Gastrocnemius medialis (tissue), 4 donors: ENCODE data around the gene TBCCD1. TPM values are rescaled to one million over a fixed set of nuclear protein-coding genes. Genes with fewer than 3 reads are reported as not detected.

Source experiments
- ATAC-seq, 2 donors: fragments of 150-250 bp; one replicate each; pipeline ENCODE4 v1.9.1; 2016
- DNase-seq, 2 donors: peaks; one replicate each; pipeline ENCODE4 v3.0.0-alpha.2; 2019
- H3K27ac ChIP-seq, 4 donors: fragments of 200-600 bp; sonication (generic); 1 replicate in 1 of 4; 2 replicates in 3 of 4; pipeline ENCODE4 v1.5.1; 2016 to 2018; ENCODE audit warnings: mild to moderate bottlenecking in 2 of 4, moderate library complexity in 1 of 4
- H3K27me3 ChIP-seq, 3 donors: fragments of 200-600 bp; sonication (generic) in 2 of 3; 1 replicate in 1 of 3; 2 replicates in 2 of 3; pipeline versions ENCODE4 v1.5.1 to v1.6.0; 2016 to 2019; ENCODE audit warnings: mild to moderate bottlenecking in 1 of 3, moderate library complexity in 1 of 3
- H3K36me3 ChIP-seq, 2 donors: fragments of 200-600 bp; sonication (generic) in 1 of 2; one replicate each; pipeline ENCODE4 v1.5.1; 2017 to 2018
- H3K4me1 ChIP-seq, 2 donors: fragments of 200-600 bp; sonication (generic) in 1 of 2; one replicate each; pipeline ENCODE4 v1.5.1; 2016 to 2017; ENCODE audit warnings: mild to moderate bottlenecking in 2 of 2
- H3K4me3 ChIP-seq, 4 donors: fragments of 200-600 bp; sonication (generic) in 3 of 4; 1 replicate in 1 of 4; 2 replicates in 3 of 4; pipeline ENCODE4 v1.5.1; 2016 to 2019; ENCODE audit warnings: mild to moderate bottlenecking in 2 of 4
- H3K9me3 ChIP-seq, 3 donors: fragments of 200-600 bp; sonication (generic) in 2 of 3; 1 replicate in 1 of 3; 2 replicates in 2 of 3; pipeline ENCODE4 v1.5.1; 2016 to 2019
- POLR2A ChIP-seq, 2 donors: fragments of 450-650 bp; IDR thresholded peaks; one replicate each; pipeline ENCODE4 v1.6.1; 2017; ENCODE audit warnings: antibody characterized with exemption in 2 of 2, mild to moderate bottlenecking in 2 of 2, moderate library complexity in 2 of 2
- in situ Hi-C, 4 donors: fragments of 200-750 bp; cut with MboI; loops; one replicate each; pipeline versions ENCODE4 v1.15.0 to v1.8.0; 2017; ENCODE audit warnings: low sequenced_read_pairs in 4 of 4
- intact Hi-C: fragments of 100-400 bp; cut with DNase I; formaldehyde crosslinking; loops from one replicate; pipeline ENCODE4 v1.15.1; 2023; ENCODE audit warnings: low total_unique reads
- total RNA-seq, 4 donors: library from RNA; depleted of rRNA; stranded (reverse); fragments of >200 nt; gene quantifications; one replicate each; pipeline versions ENCODE4 v1.1.0 to v1.2.3, GENCODE V29; 2016
- TF ChIP-seq, protein P1 (sequence below), 5 experiments: fragments of 450-650 bp in 3 of 5; fragments of 200-600 bp in 2 of 5; sonication (generic) in 2 of 5; IDR thresholded peaks in 4 of 5; conservative IDR thresholded peaks in 1 of 5; 1 replicate in 4 of 5; 2 replicates in 1 of 5; pipeline ENCODE4 v1.5.1; 2016 to 2019; ENCODE audit warnings: antibody characterized with exemption in 5 of 5, mild to moderate bottlenecking in 3 of 5, moderate library complexity in 3 of 5

The TBCCD1 gene
- total RNA-seq, 4 donors from 2014 or later: 7.3 to 10.7 (median 8.0) TPM

DNA sequence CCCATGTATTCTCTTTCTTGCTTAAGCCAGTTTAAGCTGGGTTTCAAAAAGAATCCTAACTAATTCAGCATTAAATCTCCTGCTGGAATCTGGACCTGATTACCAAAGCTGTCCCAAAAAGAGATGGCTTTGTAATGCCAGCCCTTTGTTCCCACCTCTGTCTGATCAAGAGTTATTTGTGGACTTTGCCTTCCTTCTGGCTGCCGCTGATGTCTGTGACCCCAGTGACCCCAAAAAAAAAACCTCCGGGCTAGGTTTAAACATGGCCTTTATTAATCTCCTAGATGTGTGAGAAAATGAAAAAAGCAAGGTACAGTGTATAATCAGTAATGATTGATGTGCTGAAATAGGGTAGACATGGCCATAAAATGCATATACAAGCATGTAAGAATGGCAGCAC, 43.7 kb downstream of the TBCCD1 start:
- in situ Hi-C loops: no loop called here
- TF ChIP-seq POLR2A (IDR thresholded peaks at IDR 0.05): no peak
- TF ChIP-seq, protein P1, sequence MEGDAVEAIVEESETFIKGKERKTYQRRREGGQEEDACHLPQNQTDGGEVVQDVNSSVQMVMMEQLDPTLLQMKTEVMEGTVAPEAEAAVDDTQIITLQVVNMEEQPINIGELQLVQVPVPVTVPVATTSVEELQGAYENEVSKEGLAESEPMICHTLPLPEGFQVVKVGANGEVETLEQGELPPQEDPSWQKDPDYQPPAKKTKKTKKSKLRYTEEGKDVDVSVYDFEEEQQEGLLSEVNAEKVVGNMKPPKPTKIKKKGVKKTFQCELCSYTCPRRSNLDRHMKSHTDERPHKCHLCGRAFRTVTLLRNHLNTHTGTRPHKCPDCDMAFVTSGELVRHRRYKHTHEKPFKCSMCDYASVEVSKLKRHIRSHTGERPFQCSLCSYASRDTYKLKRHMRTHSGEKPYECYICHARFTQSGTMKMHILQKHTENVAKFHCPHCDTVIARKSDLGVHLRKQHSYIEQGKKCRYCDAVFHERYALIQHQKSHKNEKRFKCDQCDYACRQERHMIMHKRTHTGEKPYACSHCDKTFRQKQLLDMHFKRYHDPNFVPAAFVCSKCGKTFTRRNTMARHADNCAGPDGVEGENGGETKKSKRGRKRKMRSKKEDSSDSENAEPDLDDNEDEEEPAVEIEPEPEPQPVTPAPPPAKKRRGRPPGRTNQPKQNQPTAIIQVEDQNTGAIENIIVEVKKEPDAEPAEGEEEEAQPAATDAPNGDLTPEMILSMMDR (IDR thresholded peaks at IDR 0.05 in 4 of 5, conservative IDR thresholded peaks at IDR 0.05 in 1 of 5): no peak
- no peak overlapping the region for H3K27ac ChIP-seq

DNA sequence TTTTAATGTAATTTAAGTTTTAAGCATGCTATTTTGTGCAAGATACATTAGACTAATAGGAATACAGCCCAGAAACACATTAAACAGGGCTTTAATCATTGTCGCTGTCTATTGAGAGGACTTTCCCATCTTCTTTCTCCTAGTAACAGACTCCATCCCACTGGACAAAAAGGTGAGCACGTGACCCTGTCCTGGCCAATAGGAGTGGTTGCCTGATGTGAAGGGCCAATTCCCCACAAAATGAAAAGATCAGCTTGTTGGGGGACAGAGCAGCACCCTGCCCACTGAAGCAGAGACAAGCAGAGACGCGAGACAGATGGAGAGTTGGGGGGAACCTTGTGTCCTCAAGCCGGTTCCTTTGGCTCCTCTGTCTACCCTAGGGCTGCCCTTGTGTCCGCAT, 44.1 kb downstream of the TBCCD1 start:
- DNase-seq (no peak), ATAC-seq (no peak)
- in situ Hi-C loops: no loop called here
- TF ChIP-seq, protein P1 (IDR thresholded peaks at IDR 0.05 in 4 of 5, conservative IDR thresholded peaks at IDR 0.05 in 1 of 5): no peak
- TF ChIP-seq POLR2A (IDR thresholded peaks at IDR 0.05): no peak
- Histone ChIP-seq H3K36me3 (no peaks in the 10 kb centered on the region), H3K4me3 (no peak overlapping the region), H3K27ac (no peak overlapping the region), H3K9me3 (no peaks in the 10 kb centered on the region), H3K27me3 (peaks cover 0 to 5% (median 2%) of the 10 kb centered on the region in 3 donors), H3K4me1 (no peaks in the 10 kb centered on the region)
- intact Hi-C loops: no loop called here

More for the DNA sequence above, 43.7 kb downstream of the TBCCD1 start:
- no peaks in the 10 kb centered on the region for H3K36me3 ChIP-seq
- DNase-seq (no peak), ATAC-seq (no peak)
- intact Hi-C loops: no loop called here
- H3K9me3 ChIP-seq: no peaks in the 10 kb centered on the region
- H3K4me3 ChIP-seq: no peak overlapping the region
- H3K4me1 ChIP-seq: no peaks in the 10 kb centered on the region
- peaks cover 0 to 5% (median 2%) of the 10 kb centered on the region in 3 donors for H3K27me3 ChIP-seq

DNA sequence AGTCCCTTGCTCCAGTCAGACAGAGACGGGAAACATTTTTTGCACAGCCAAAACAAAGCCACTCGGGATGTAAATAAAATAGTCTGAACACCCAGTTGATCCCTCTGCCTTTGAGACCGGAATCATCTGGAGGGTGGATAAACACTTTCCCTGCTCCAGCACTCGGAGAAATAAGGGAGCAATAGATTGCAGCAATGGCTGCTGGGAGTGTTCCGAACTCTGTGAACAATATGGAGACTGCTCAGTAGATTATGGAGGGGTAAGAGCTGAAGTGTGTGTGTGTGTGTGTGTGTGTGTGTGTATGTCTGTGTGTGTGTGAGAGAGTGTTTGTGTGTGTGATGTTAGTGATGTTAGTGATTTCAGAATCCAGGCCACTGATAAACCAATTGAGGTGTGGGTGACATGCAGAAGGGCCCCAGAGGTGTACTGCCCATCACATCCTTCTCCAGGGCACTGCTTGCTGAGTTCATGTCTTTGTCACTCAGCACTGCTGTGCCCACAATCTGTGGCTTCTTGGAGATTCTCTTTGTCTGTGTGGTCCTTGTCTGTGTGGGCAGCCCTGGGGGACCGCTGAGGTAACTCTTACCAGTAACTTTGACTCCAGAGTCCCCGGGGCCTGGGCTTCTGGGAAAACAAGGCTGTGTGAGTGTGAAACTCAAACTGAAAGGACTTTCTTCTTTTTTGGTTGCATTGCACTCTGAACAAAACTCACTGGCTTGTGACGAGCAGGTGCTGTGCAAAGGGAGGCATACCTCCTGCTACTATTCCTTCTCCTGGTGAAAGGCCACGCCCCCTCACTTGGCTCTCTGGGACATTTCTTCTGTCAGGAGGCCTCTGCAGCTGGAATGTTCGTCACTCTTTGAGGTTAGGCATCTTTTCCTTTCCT, 45.9 kb downstream of the TBCCD1 start:
- intact Hi-C loops: no loop called here
- DNase-seq: no peak
- H3K27me3 ChIP-seq: peaks cover 0 to 5% (median 2%) of the 10 kb centered on the region in 3 donors
- no peaks in the 10 kb centered on the region for H3K4me1 ChIP-seq
- H3K36me3 ChIP-seq: no peaks in the 10 kb centered on the region
- H3K27ac ChIP-seq: no peak overlapping the region
- no peak for ATAC-seq
- no peak for TF ChIP-seq POLR2A (IDR thresholded peaks at IDR 0.05)
- TF ChIP-seq, protein P1 (IDR thresholded peaks at IDR 0.05 in 4 of 5, conservative IDR thresholded peaks at IDR 0.05 in 1 of 5): no peak
- H3K9me3 ChIP-seq: no peaks in the 10 kb centered on the region
- in situ Hi-C loops: no loop called here
- no peak overlapping the region for H3K4me3 ChIP-seq

DNA sequence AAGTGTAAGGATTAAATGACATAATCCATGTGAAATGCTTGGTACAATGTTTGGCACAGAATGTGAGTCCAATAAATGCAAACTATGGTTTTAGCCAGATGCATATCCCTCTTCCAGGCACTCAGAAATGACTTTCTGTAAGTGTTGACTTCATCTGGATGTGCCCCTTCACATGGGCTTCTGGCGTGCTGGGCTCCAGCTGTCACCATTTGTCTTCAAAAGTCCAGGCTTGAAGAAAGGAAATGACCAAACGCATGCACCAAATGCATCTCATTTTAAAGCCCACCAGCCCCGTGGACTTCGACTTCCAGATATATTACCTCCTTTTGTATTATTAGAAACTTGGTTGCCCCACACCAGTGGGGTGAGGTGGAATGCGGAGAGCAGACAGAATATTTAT, 46.7 kb downstream of the TBCCD1 start:
- TF ChIP-seq POLR2A (IDR thresholded peaks at IDR 0.05): no peak
- TF ChIP-seq, protein P1 (IDR thresholded peaks at IDR 0.05 in 4 of 5, conservative IDR thresholded peaks at IDR 0.05 in 1 of 5): no peak
- Histone ChIP-seq H3K27me3 (peaks cover 0 to 5% (median 2%) of the 10 kb centered on the region in 3 donors), H3K36me3 (no peaks in the 10 kb centered on the region), H3K4me1 (no peaks in the 10 kb centered on the region), H3K4me3 (no peak overlapping the region), H3K27ac (no peak overlapping the region), H3K9me3 (no peaks in the 10 kb centered on the region)
- in situ Hi-C loops: no loop called here
- DNase-seq (no peak), ATAC-seq (no peak)
- intact Hi-C loops: no loop called here
